Type B pancreatic cell (in vitro differentiated cells): ENCODE measurements around the gene PDIA6. TPM values are rescaled to one million over a fixed set of nuclear protein-coding genes. Genes with fewer than 3 reads are reported as not detected.

ENCODE experiments used
- DNase-seq: peaks from one replicate; pipeline ENCODE4 v3.0.0; 2021; ENCODE audit warnings: mixed read lengths; ENCODE audit not compliant: unreplicated experiment; ENCODE audit errors: extremely low spot score
- H3K27ac Mint-ChIP-seq: 2 replicates; pipeline ENCODE4 v1.8.0; 2021; ENCODE audit warnings: mild to moderate bottlenecking, mixed read lengths
- H3K27me3 Mint-ChIP-seq: 2 replicates; pipeline ENCODE4 v1.8.0; 2021; ENCODE audit warnings: mixed read lengths
- H3K36me3 Mint-ChIP-seq: 2 replicates; pipeline ENCODE4 v1.8.0; 2021; ENCODE audit warnings: mixed read lengths
- H3K4me1 Mint-ChIP-seq: one replicate; pipeline ENCODE4 v1.8.0; 2021; ENCODE audit warnings: mixed read lengths; ENCODE audit not compliant: unreplicated experiment
- H3K4me3 Mint-ChIP-seq: 2 replicates; pipeline ENCODE4 v1.8.0; 2021; ENCODE audit warnings: mild to moderate bottlenecking, mixed read lengths
- H3K9me3 Mint-ChIP-seq: 2 replicates; pipeline ENCODE4 v1.8.0; 2021; ENCODE audit warnings: mixed read lengths
- total RNA-seq: library from RNA; stranded (reverse); gene quantifications from 2 replicates; pipeline ENCODE4 v1.2.1, GENCODE V29; 2021; ENCODE audit warnings: low replicate concordance
- TF ChIP-seq, protein P1 (sequence below): fragments of 200-600 bp; sonication (generic); conservative IDR thresholded peaks from 2 replicates; pipeline ENCODE4 v1.5.0; 2021; ENCODE audit warnings: antibody characterized with exemption, mild to moderate bottlenecking

Gene PDIA6
- total RNA-seq, 1 donor from 2014 or later, result 281 TPM

DNA sequence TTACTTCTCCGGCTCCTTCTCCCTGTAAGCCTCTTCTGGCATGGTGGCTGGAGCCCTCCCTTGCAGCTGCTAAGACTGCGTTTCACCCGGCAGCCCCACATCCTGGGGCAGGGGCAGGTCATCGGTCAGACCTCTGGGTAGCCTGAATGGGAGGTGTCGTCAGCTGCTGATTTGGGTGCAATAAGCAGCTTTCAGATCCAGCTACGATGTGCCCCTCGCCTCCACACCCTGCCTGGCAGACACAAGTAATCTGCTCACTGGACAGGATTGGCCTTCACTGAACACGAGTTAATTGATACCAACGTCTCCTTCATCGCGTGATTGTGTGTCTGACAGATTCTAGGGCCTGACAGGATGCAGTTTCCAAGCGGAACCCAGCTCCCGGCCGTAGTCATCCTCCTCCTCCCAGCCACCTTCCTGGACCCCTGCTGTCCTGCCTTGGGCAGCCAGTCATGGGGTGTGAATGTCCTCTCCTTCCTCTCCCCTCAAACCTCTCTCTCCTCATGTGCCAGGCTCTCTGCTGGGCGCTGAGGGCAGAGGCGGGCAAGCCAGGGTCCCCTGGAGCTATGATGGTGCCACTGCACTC lies 18.9 kb upstream of the PDIA6 start:
- H3K4me3 Mint-ChIP-seq, result no peak overlapping the region
- H3K36me3 Mint-ChIP-seq, result no peaks in the 10 kb centered on the region

DNA sequence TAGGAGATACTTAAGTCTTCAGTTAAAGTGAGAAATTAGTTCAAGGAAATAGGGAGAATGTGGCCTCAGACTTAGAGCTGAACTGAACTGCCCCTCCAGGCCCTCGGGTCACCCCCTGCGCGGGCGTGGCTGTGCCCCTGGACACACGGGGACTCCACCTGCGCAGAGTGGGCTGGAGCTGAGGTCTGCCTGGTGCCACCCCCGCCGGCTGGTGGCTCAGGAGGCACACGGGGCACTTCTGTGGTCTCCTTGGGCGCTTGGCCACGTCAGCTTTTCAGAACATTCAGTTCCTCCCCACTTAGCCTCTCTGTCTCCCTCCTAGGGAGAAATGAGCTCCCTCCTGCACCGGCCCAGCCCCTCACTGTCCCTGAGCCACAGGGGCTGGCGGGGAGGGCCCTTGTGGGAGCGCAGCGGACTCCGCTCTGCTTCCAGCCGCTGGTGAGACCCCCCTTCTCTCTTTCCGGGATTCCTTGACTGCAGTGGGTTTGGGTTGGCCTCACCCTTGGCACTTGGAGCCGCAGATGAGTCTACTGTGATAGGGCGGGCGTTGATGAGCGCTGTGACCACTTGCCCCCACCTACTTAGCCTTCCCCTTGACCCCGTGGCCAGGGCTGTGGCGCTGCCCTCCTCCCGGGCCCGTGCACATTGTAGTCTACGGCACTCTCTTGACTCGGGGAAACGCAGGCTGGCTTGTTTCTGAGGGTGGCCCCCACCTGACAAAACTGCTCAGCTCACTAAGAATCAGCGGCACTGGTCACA lies 18.2 kb upstream of the PDIA6 start:
- TF ChIP-seq, protein P1, sequence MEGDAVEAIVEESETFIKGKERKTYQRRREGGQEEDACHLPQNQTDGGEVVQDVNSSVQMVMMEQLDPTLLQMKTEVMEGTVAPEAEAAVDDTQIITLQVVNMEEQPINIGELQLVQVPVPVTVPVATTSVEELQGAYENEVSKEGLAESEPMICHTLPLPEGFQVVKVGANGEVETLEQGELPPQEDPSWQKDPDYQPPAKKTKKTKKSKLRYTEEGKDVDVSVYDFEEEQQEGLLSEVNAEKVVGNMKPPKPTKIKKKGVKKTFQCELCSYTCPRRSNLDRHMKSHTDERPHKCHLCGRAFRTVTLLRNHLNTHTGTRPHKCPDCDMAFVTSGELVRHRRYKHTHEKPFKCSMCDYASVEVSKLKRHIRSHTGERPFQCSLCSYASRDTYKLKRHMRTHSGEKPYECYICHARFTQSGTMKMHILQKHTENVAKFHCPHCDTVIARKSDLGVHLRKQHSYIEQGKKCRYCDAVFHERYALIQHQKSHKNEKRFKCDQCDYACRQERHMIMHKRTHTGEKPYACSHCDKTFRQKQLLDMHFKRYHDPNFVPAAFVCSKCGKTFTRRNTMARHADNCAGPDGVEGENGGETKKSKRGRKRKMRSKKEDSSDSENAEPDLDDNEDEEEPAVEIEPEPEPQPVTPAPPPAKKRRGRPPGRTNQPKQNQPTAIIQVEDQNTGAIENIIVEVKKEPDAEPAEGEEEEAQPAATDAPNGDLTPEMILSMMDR, result no peak
- H3K27ac Mint-ChIP-seq, result no peak overlapping the region
- no peak for DNase-seq

More for the DNA sequence above, 18.9 kb upstream of the PDIA6 start:
- H3K4me1 Mint-ChIP-seq, result peaks cover 7% of the 10 kb centered on the region
- peaks cover 53% of the 10 kb centered on the region for H3K27me3 Mint-ChIP-seq
- no peaks in the 10 kb centered on the region for H3K9me3 Mint-ChIP-seq
- TF ChIP-seq, protein P1, result no peak
- no peak overlapping the region for H3K27ac Mint-ChIP-seq
- no peak for DNase-seq

DNA sequence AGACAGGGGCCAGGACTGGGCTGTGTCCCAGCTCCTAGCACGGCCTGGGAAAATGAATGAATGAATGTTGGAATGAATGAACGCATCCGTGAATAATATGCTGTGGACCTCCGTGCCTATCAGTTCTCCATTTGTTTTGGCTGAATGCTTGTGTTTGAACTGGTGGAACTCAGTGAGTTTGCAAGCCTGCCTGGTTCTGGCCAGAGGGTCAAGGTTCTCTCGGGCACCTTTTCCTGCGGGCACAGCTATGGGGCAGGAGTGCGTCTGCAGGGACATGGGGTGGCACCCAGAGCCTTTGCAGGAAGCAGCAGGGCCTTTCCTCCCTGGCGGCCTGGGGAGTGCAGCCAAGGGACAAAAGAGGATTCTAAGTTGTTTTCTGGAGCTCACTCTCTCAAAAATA lies 17.6 kb upstream of the PDIA6 start:
- peaks cover 62% of the 10 kb centered on the region for H3K27me3 Mint-ChIP-seq
- H3K4me3 Mint-ChIP-seq, result no peak overlapping the region
- no peak overlapping the region for H3K27ac Mint-ChIP-seq

More for the DNA sequence above, 18.2 kb upstream of the PDIA6 start:
- Mint-ChIP-seq H3K9me3 (no peaks in the 10 kb centered on the region), H3K4me3 (no peak overlapping the region), H3K4me1 (peaks cover 7% of the 10 kb centered on the region), H3K27me3 (peaks cover 55% of the 10 kb centered on the region), H3K36me3 (no peaks in the 10 kb centered on the region)

GRCh38 chr2:10829299-10829698 lies 16.7 kb upstream of the PDIA6 start:
- no peak overlapping the region for H3K27ac Mint-ChIP-seq
- H3K27me3 Mint-ChIP-seq, result peaks cover 69% of the 10 kb centered on the region
- TF ChIP-seq, protein P1, result no peak
- peaks cover 7% of the 10 kb centered on the region for H3K4me1 Mint-ChIP-seq
- no peak overlapping the region for H3K4me3 Mint-ChIP-seq
- no peaks in the 10 kb centered on the region for H3K9me3 Mint-ChIP-seq
- DNase-seq, result no peak
- H3K36me3 Mint-ChIP-seq, result no peaks in the 10 kb centered on the region

More for the DNA sequence above, 17.6 kb upstream of the PDIA6 start:
- Mint-ChIP-seq H3K9me3 (no peaks in the 10 kb centered on the region), H3K4me1 (peaks cover 7% of the 10 kb centered on the region), H3K36me3 (no peaks in the 10 kb centered on the region)
- no peak for DNase-seq
- TF ChIP-seq, protein P1, result no peak

- Mint-ChIP-seq H3K4me3 (no peak overlapping the region), H3K36me3 (no peaks in the 10 kb centered on the region), H3K4me1 (peaks cover 7% of the 10 kb centered on the region), H3K9me3 (no peaks in the 10 kb centered on the region), H3K27ac (no peak overlapping the region), H3K27me3 (peaks cover 62% of the 10 kb centered on the region)
- DNase-seq, result no peak
- TF ChIP-seq, protein P1, result no peak
These were observed 15.8 kb upstream of the PDIA6 start for GRCh38 chr2:10828346-10828745.
